GM23248 (cell line): ENCODE results near the gene GNAS. TPM values are rescaled to one million over a fixed set of nuclear protein-coding genes. Genes with fewer than 3 reads are reported as not detected.
A peak's percentile ranks its signal among the peaks of the same experiment; 100 is the strongest.

Experiments
- DNase-seq: peaks from one replicate; pipeline ENCODE4 v3.0.0-alpha.2; 2015
- H2AFZ ChIP-seq: fragments of 200-600 bp; sonication (generic); 2 replicates; pipeline ENCODE4 v1.6.1; 2016; ENCODE audit warnings: antibody characterized with exemption
- H3F3A ChIP-seq: fragments of 200-600 bp; sonication (generic); 2 replicates; pipeline ENCODE4 v1.6.1; 2016; ENCODE audit warnings: mild to moderate bottlenecking, antibody characterized with exemption, mixed run types; ENCODE audit not compliant: insufficient read depth
- H3K27ac ChIP-seq: fragments of 200-600 bp; sonication (generic); 2 replicates; pipeline ENCODE4 v1.5.1; 2016; ENCODE audit warnings: mild to moderate bottlenecking
- H3K27me3 ChIP-seq: fragments of 200-600 bp; sonication (generic); replicated peaks from 2 replicates; pipeline ENCODE4 v1.6.1; 2016; ENCODE audit warnings: mild to moderate bottlenecking; ENCODE audit not compliant: insufficient read depth
- H3K36me3 ChIP-seq: fragments of 200-600 bp; sonication (generic); 2 replicates; pipeline ENCODE4 v1.6.1; 2016; ENCODE audit warnings: low read depth, mild to moderate bottlenecking
- H3K4me1 ChIP-seq: fragments of 200-600 bp; sonication (generic); 2 replicates; pipeline ENCODE4 v1.6.1; 2016; ENCODE audit warnings: mild to moderate bottlenecking; ENCODE audit not compliant: insufficient read depth
- H3K4me2 ChIP-seq: fragments of 200-600 bp; sonication (generic); one replicate; pipeline ENCODE4 v1.6.1; 2016; ENCODE audit warnings: mild to moderate bottlenecking; ENCODE audit not compliant: unreplicated experiment
- H3K4me3 ChIP-seq: fragments of 200-600 bp; sonication (generic); 2 replicates; pipeline ENCODE4 v1.5.1; 2016; ENCODE audit warnings: mild to moderate bottlenecking
- H3K79me2 ChIP-seq: fragments of 200-600 bp; sonication (generic); 2 replicates; pipeline ENCODE4 v1.6.1; 2016; ENCODE audit warnings: mild to moderate bottlenecking; ENCODE audit not compliant: insufficient read depth
- H3K9ac ChIP-seq: fragments of 200-600 bp; sonication (generic); 2 replicates; pipeline ENCODE4 v1.6.1; 2016; ENCODE audit warnings: mild to moderate bottlenecking
- H3K9me2 ChIP-seq: fragments of 200-600 bp; sonication (generic); 2 replicates; pipeline ENCODE4 v1.6.1; 2016; ENCODE audit warnings: mixed run types, mild to moderate bottlenecking, moderate library complexity; ENCODE audit not compliant: insufficient read depth
- H3K9me3 ChIP-seq: fragments of 200-600 bp; sonication (generic); one replicate; pipeline ENCODE4 v1.6.1; 2017; ENCODE audit warnings: low read depth
- H4K20me1 ChIP-seq: fragments of 200-600 bp; sonication (generic); 2 replicates; pipeline ENCODE4 v1.6.0; 2016; ENCODE audit not compliant: insufficient read depth
- EZH2 ChIP-seq: fragments of 200-600 bp; sonication (generic); IDR thresholded peaks from 2 replicates; pipeline ENCODE4 v1.6.1; 2018; ENCODE audit warnings: antibody characterized with exemption, mild to moderate bottlenecking; ENCODE audit not compliant: insufficient read depth, poor library complexity, severe bottlenecking
- EZH2phosphoT487 ChIP-seq: fragments of 200-600 bp; sonication (generic); IDR thresholded peaks from 2 replicates; pipeline ENCODE4 v1.6.1; 2018; ENCODE audit warnings: antibody characterized with exemption, moderate library complexity, mild to moderate bottlenecking, low read depth; ENCODE audit not compliant: insufficient read depth
- WGBS, 2 experiments: methylation state at CpG; one replicate each; pipeline ENCODE4 v1.1.6; 2015 to 2017; ENCODE audit warnings: low lambda C conversion rate in 2 of 2, low coverage in 1 of 2; ENCODE audit errors: missing lambda C conversion rate in 2 of 2; 5-methylcytosine and 5-hydroxymethylcytosine counted together
- in situ Hi-C: fragments of 300-500 bp; cut with MboI; formaldehyde crosslinking; loops from 2 replicates; pipeline ENCODE4 v1.15.0; 2020
- polyA plus RNA-seq: library from polyadenylated mRNA; unstranded; fragments of >200 nt; fragmentation: Nextera tagmentation; extraction: Ambion mirVana; gene quantifications from 2 replicates; pipeline ENCODE4 v1.2.1, GENCODE V29; 2016
- total RNA-seq: library from RNA; depleted of rRNA; stranded (reverse); fragments of >200 nt; shearing (Covaris generic); gene quantifications from 2 replicates; pipeline ENCODE4 v1.2.3, GENCODE V29; 2014

The GNAS gene
- total and polyA plus RNA-seq, 2 experiments from 2014 or later, result 421 to 904 TPM

- H3K36me3 ChIP-seq, result peaks cover 12% of the 10 kb centered on the region
These were observed 43.1 kb downstream of the GNAS start for GRCh38 chr20:58895448-58896180.

DNA sequence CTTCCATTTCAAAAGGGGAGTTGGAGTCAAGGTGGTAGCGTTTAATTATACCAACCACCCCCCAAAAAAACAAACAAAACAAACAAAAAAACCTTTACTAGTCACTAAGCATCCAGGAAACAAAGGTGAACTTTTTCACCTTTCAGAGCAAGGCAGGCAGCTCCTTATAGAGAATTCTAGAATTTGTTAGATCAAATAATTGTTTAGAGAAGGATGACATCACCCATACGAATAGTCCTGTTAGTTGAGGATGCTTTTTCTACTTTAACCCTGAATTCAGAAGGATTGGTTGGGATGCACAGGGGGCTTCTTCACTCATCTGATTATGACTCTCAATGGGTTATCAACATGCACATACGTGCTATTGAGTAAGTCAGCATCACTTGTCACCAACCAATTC is 44.3 kb downstream of the GNAS start:
- in situ Hi-C loops, result no loop called here

More at GRCh38 chr20:58895448-58896180, 43.1 kb downstream of the GNAS start:
- Histone ChIP-seq H3K4me2 (peak overlapping the region; percentile 93), H3F3A (peaks cover 28% of the 10 kb centered on the region), H3K4me1 (peaks cover 55% of the 10 kb centered on the region), H3K4me3 (peak overlapping the region; percentile 76), H3K27ac (peak overlapping the region; percentile 96), H3K9me2 (no peaks in the 10 kb centered on the region), H3K79me2 (peaks cover 86% of the 10 kb centered on the region), H3K9ac (peak overlapping the region; percentile 98), H3K9me3 (no peaks in the 10 kb centered on the region), H3K27me3 (no peaks in the 10 kb centered on the region), H4K20me1 (peaks cover 19% of the 10 kb centered on the region; the same call in 1 of the 2 replicates), H2AFZ (0 out of 2 replicates have a peak overlapping the region, but pooled peaks have one; percentile 4)
- 16 to 24% methylated on average over 13 of the region's 13 CpGs for WGBS, 2 experiments
- in situ Hi-C loops, result no loop called here
- DNase-seq, result peak; percentile 48
- TF ChIP-seq EZH2phosphoT487 (no peak), EZH2 (no peak)

GRCh38 chr20:58897488-58897887 is 45.0 kb downstream of the GNAS start:
- Histone ChIP-seq H3K9me2 (no peaks in the 10 kb centered on the region), H4K20me1 (peaks cover 23% of the 10 kb centered on the region; the same call in 1 of the 2 replicates), H3K79me2 (peaks cover 100% of the 10 kb centered on the region), H3K9ac (peak overlapping the region; percentile 6; the same call in 1 of the 2 replicates), H2AFZ (no peak overlapping the region), H3K4me2 (peak overlapping the region; percentile 20), H3K27me3 (no peaks in the 10 kb centered on the region), H3K4me3 (no peak overlapping the region), H3K9me3 (no peaks in the 10 kb centered on the region), H3K4me1 (peaks cover 55% of the 10 kb centered on the region), H3F3A (peaks cover 38% of the 10 kb centered on the region), H3K36me3 (peaks cover 15% of the 10 kb centered on the region), H3K27ac (0 out of 2 replicates have a peak overlapping the region, but pooled peaks have one; percentile 3)
- no peak for TF ChIP-seq EZH2
- TF ChIP-seq EZH2phosphoT487, result no peak
- DNase-seq, result no peak
- WGBS, 2 experiments, result 69 to 70% methylated on average over 4 of the region's 4 CpGs
- in situ Hi-C loops, result no loop called here

More for the DNA sequence above, 44.3 kb downstream of the GNAS start:
- Histone ChIP-seq H3K79me2 (peaks cover 98% of the 10 kb centered on the region), H3K9ac (0 out of 2 replicates have a peak overlapping the region, but pooled peaks have one; percentile 98), H3K27ac (peak overlapping the region; percentile 96; the same call in 1 of the 2 replicates), H3K4me2 (peak overlapping the region; percentile 93), H4K20me1 (peaks cover 23% of the 10 kb centered on the region; the same call in 1 of the 2 replicates), H3K9me2 (no peaks in the 10 kb centered on the region), H3K9me3 (no peaks in the 10 kb centered on the region), H3K4me3 (no peak overlapping the region), H3F3A (peaks cover 35% of the 10 kb centered on the region), H3K4me1 (peaks cover 55% of the 10 kb centered on the region), H2AFZ (no peak overlapping the region), H3K36me3 (peaks cover 15% of the 10 kb centered on the region), H3K27me3 (no peaks in the 10 kb centered on the region)
- DNase-seq, result peak; percentile 36
- TF ChIP-seq EZH2, result no peak
- no peak for TF ChIP-seq EZH2phosphoT487
- WGBS, 2 experiments, result 61 to 66% methylated on average over 3 of the region's 3 CpGs

DNA sequence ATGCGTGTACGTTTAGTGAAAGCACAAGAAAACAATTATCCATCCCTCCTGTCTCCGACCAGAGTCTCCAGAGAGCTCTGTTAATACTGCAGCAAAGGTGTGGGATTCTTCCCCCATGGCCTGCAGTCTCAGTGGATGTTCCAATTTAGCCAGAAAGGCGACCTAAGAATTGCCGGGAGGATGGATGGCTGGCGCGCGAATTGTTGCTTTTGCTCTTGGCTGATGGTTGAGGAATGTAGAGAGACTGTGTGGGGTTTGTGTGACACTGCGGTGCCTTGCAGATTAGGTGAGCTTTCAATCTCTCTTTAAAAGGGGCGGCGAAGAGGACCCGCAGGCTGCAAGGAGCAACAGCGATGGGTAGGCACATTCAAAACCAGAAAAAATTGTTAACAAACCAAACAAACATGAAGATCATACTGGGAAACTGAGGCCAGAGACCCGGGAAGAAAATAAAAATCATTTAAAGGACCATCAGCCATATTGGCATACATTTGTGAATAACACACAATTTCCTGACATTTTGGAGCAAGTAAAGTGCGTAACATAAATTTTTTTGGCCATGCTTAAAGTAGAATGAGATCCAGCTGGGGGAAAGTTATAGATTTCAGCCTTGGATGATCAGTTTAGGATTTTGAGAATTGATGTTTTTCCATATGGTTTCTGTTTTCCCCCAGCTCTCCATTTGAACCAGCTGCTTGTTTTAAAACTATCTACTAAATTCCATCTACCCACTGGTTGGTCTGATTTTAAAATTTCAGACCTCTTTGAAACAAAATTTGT is 46.3 kb downstream of the GNAS start:
- TF ChIP-seq EZH2, result no peak
- no peak for TF ChIP-seq EZH2phosphoT487
- H4K20me1 ChIP-seq, result peaks cover 23% of the 10 kb centered on the region; the same call in 1 of the 2 replicates
- peaks cover 100% of the 10 kb centered on the region for H3K79me2 ChIP-seq

More for the DNA sequence above, 46.3 kb downstream of the GNAS start:
- WGBS, 2 experiments, result 61 to 62% methylated on average over 15 of the region's 15 CpGs
- H3K4me2 ChIP-seq, result no peak overlapping the region
- H3K9me3 ChIP-seq, result no peaks in the 10 kb centered on the region
- H3K4me1 ChIP-seq, result peaks cover 48% of the 10 kb centered on the region
- no peak overlapping the region for H3K4me3 ChIP-seq
- no peak overlapping the region for H2AFZ ChIP-seq
- H3K36me3 ChIP-seq, result peaks cover 19% of the 10 kb centered on the region
- H3K9me2 ChIP-seq, result no peaks in the 10 kb centered on the region
- no peak for DNase-seq
- H3K27ac ChIP-seq, result no peak overlapping the region
- H3F3A ChIP-seq, result peaks cover 32% of the 10 kb centered on the region
- no peak overlapping the region; the same call in 1 of the 2 replicates for H3K9ac ChIP-seq
- in situ Hi-C loops, result no loop called here
- no peaks in the 10 kb centered on the region for H3K27me3 ChIP-seq
